Neural cell (in vitro differentiated cells): ENCODE data around the gene SAMD4A. TPM values are rescaled to one million over a fixed set of nuclear protein-coding genes. Genes with fewer than 3 reads are reported as not detected.

ENCODE experiments used
- H2AFZ ChIP-seq: fragments of 200-600, 300-800 bp; sonication (generic), shearing (Covaris generic); 2 replicates; pipeline ENCODE4 v1.6.0; 2014; ENCODE audit warnings: low read depth, mild to moderate bottlenecking, antibody characterized with exemption, low read length, moderate library complexity
- H3F3A ChIP-seq: fragments of 200-600 bp; shearing (Covaris generic); 2 replicates; pipeline ENCODE4 v1.6.1; 2016; ENCODE audit warnings: mild to moderate bottlenecking, moderate library complexity, mixed read lengths, antibody characterized with exemption, low read length; ENCODE audit not compliant: insufficient read depth, poor library complexity, severe bottlenecking
- H3K27ac ChIP-seq: fragments of 200-600, 300-800 bp; sonication (generic), shearing (Covaris generic); 2 replicates; pipeline ENCODE4 v1.5.1; 2014; ENCODE audit warnings: mild to moderate bottlenecking, low read length, moderate library complexity
- H3K27me3 ChIP-seq: fragments of 300-800, 200-600 bp; sonication (generic), shearing (Covaris generic); 2 replicates; pipeline ENCODE4 v1.6.0; 2014; ENCODE audit warnings: mild to moderate bottlenecking, low read depth, low read length, moderate library complexity; ENCODE audit not compliant: insufficient read depth
- H3K36me3 ChIP-seq: fragments of 300-800, 200-600 bp; sonication (generic), shearing (Covaris generic); 2 replicates; pipeline ENCODE4 v1.5.1; 2014; ENCODE audit warnings: mild to moderate bottlenecking, antibody characterized with exemption, low read length, moderate library complexity; ENCODE audit not compliant: insufficient read depth
- H3K4me2 ChIP-seq: fragments of 300-800, 200-600 bp; sonication (generic), shearing (Covaris generic); 2 replicates; pipeline ENCODE4 v1.6.0; 2014; ENCODE audit warnings: mild to moderate bottlenecking, low read length
- H3K4me3 ChIP-seq: fragments of 300-800, 200-600 bp; sonication (generic), shearing (Covaris generic); 2 replicates; pipeline ENCODE4 v1.5.1; 2014; ENCODE audit warnings: mild to moderate bottlenecking, low read length, moderate library complexity
- H3K79me2 ChIP-seq: fragments of 200-600 bp; shearing (Covaris generic); replicated peaks from 2 replicates; pipeline ENCODE4 v1.6.0; 2014; ENCODE audit warnings: mild to moderate bottlenecking, low read length, moderate library complexity; ENCODE audit not compliant: insufficient read depth
- H3K9ac ChIP-seq: fragments of 300-800, 200-600 bp; sonication (generic), shearing (Covaris generic); 2 replicates; pipeline ENCODE4 v1.6.1; 2016; ENCODE audit warnings: mild to moderate bottlenecking, low read length, mixed read lengths
- H3K9me2 ChIP-seq: fragments of 200-600 bp; shearing (Covaris generic); 2 replicates; pipeline ENCODE4 v1.6.1; 2016; ENCODE audit warnings: mild to moderate bottlenecking, low read length, mixed read lengths; ENCODE audit not compliant: insufficient read depth
- H3K9me3 ChIP-seq: fragments of 200-600, 300-800 bp; sonication (generic), shearing (Covaris generic); 2 replicates; pipeline ENCODE4 v1.6.1; 2016; ENCODE audit warnings: mild to moderate bottlenecking, mixed run types, low read length, moderate library complexity, mixed read lengths
- H4K20me1 ChIP-seq: fragments of 200-600 bp; shearing (Covaris generic); 2 replicates; pipeline ENCODE4 v1.6.1; 2016; ENCODE audit warnings: mild to moderate bottlenecking, mixed run types; ENCODE audit not compliant: insufficient read depth
- EP300 ChIP-seq: fragments of 450-650 bp; conservative IDR thresholded peaks from 2 replicates; pipeline ENCODE4 v1.6.1; 2014; ENCODE audit warnings: antibody characterized with exemption, mild to moderate bottlenecking, moderate library complexity; ENCODE audit not compliant: poor library complexity, severe bottlenecking
- EZH2 ChIP-seq: fragments of 200-600, 300-800 bp; shearing (Covaris generic), sonication (generic); IDR thresholded peaks from 2 replicates; pipeline ENCODE4 v1.6.1; 2014; ENCODE audit warnings: antibody characterized with exemption, low read length, borderline replicate concordance, mild to moderate bottlenecking; ENCODE audit not compliant: insufficient read depth, poor library complexity, severe bottlenecking
- MXI1 ChIP-seq: fragments of 450-650 bp; conservative IDR thresholded peaks from 2 replicates; pipeline ENCODE4 v1.6.1; 2014; ENCODE audit warnings: antibody characterized with exemption, mild to moderate bottlenecking; ENCODE audit not compliant: poor library complexity, severe bottlenecking
- POLR2AphosphoS5 ChIP-seq: IDR thresholded peaks from 2 replicates; pipeline ENCODE4 v1.6.1; 2012
- RAD21 ChIP-seq: fragments of 450-650 bp; conservative IDR thresholded peaks from 2 replicates; pipeline ENCODE4 v1.6.1; 2014; ENCODE audit warnings: antibody characterized with exemption, mild to moderate bottlenecking, moderate library complexity
- SMC3 ChIP-seq: fragments of 450-650 bp; conservative IDR thresholded peaks from 2 replicates; pipeline ENCODE4 v1.6.1; 2014; ENCODE audit warnings: antibody characterized with exemption, mild to moderate bottlenecking, moderate library complexity; ENCODE audit not compliant: poor library complexity
- TAF1 ChIP-seq: IDR thresholded peaks from 2 replicates; pipeline ENCODE4 v1.6.1; 2012; ENCODE audit warnings: low read depth
- polyA plus RNA-seq: library from polyadenylated mRNA; depleted of rRNA; stranded (reverse); fragments of >200 nt; gene quantifications from 2 replicates; pipeline ENCODE4 v1.2.3, GENCODE V29; 2014
- TF ChIP-seq, protein P1 (sequence below): IDR thresholded peaks from 2 replicates; pipeline ENCODE4 v1.6.1; 2012; ENCODE audit warnings: borderline replicate concordance
- TF ChIP-seq, protein P2 (sequence below): fragments of 450-650 bp; IDR thresholded peaks from 2 replicates; pipeline ENCODE4 v1.5.1; 2014; ENCODE audit warnings: antibody characterized with exemption, mild to moderate bottlenecking, moderate library complexity; ENCODE audit not compliant: poor library complexity, severe bottlenecking

SAMD4A gene
- polyA plus RNA-seq, 1 donor from 2014 or later = 1.0 TPM

DNA sequence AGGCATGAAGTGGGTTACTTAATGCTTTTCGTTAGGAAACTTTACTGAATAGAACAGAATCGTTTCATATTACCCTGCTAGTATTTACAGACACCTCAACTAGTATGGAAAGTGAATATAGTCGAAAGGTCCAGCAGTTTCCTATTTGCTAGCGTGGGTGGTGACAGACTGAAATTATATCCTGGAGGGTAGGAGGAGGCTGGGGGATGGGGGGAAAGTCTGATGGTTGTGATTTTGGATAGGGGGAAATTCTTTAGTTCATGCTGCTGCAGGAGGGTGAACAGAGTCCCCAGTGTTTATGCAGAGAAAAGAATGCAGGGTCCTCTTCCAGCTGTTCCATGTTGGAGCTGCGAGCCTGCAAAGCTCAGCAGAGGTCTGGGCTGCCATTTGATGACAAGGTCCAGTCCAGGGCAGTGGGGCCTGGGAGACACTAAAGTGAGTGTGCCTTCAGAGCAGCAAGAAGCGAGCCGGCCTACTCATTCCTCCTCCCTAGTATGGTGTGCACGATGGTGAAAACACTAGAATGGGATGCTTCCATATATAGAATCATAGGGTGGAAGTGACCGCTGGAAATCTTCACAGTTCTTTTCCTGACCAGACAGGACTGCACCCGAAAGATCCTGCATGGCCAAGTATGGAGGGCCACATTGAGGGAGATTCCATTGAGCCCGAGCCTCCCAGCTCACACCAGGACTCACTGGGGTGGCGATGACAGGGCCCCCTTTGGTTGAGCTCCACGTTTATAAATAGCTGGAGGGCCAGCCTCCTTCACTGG is 2.1 kb downstream of the SAMD4A start:
- Histone ChIP-seq H3K9me3 (no peaks in the 10 kb centered on the region), H3K79me2 (no peaks in the 10 kb centered on the region), H3K9ac (no peak overlapping the region), H3K27me3 (peaks cover 28% of the 10 kb centered on the region), H3F3A (peaks cover 6% of the 10 kb centered on the region), H3K27ac (no peak overlapping the region), H2AFZ (no peak overlapping the region), H3K9me2 (no peaks in the 10 kb centered on the region), H3K36me3 (no peaks in the 10 kb centered on the region), H3K4me3 (peak overlapping the region; percentile 15), H4K20me1 (no peaks in the 10 kb centered on the region), H3K4me2 (no peak overlapping the region)
- TF ChIP-seq EP300 (no peak), SMC3 (no peak), TAF1 (no peak), POLR2AphosphoS5 (no peak), EZH2 (no peak), RAD21 (no peak), MXI1 (no peak)
- TF ChIP-seq, protein P1, sequence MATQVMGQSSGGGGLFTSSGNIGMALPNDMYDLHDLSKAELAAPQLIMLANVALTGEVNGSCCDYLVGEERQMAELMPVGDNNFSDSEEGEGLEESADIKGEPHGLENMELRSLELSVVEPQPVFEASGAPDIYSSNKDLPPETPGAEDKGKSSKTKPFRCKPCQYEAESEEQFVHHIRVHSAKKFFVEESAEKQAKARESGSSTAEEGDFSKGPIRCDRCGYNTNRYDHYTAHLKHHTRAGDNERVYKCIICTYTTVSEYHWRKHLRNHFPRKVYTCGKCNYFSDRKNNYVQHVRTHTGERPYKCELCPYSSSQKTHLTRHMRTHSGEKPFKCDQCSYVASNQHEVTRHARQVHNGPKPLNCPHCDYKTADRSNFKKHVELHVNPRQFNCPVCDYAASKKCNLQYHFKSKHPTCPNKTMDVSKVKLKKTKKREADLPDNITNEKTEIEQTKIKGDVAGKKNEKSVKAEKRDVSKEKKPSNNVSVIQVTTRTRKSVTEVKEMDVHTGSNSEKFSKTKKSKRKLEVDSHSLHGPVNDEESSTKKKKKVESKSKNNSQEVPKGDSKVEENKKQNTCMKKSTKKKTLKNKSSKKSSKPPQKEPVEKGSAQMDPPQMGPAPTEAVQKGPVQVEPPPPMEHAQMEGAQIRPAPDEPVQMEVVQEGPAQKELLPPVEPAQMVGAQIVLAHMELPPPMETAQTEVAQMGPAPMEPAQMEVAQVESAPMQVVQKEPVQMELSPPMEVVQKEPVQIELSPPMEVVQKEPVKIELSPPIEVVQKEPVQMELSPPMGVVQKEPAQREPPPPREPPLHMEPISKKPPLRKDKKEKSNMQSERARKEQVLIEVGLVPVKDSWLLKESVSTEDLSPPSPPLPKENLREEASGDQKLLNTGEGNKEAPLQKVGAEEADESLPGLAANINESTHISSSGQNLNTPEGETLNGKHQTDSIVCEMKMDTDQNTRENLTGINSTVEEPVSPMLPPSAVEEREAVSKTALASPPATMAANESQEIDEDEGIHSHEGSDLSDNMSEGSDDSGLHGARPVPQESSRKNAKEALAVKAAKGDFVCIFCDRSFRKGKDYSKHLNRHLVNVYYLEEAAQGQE = no peak
- TF ChIP-seq, protein P2, sequence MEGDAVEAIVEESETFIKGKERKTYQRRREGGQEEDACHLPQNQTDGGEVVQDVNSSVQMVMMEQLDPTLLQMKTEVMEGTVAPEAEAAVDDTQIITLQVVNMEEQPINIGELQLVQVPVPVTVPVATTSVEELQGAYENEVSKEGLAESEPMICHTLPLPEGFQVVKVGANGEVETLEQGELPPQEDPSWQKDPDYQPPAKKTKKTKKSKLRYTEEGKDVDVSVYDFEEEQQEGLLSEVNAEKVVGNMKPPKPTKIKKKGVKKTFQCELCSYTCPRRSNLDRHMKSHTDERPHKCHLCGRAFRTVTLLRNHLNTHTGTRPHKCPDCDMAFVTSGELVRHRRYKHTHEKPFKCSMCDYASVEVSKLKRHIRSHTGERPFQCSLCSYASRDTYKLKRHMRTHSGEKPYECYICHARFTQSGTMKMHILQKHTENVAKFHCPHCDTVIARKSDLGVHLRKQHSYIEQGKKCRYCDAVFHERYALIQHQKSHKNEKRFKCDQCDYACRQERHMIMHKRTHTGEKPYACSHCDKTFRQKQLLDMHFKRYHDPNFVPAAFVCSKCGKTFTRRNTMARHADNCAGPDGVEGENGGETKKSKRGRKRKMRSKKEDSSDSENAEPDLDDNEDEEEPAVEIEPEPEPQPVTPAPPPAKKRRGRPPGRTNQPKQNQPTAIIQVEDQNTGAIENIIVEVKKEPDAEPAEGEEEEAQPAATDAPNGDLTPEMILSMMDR = no peak

DNA sequence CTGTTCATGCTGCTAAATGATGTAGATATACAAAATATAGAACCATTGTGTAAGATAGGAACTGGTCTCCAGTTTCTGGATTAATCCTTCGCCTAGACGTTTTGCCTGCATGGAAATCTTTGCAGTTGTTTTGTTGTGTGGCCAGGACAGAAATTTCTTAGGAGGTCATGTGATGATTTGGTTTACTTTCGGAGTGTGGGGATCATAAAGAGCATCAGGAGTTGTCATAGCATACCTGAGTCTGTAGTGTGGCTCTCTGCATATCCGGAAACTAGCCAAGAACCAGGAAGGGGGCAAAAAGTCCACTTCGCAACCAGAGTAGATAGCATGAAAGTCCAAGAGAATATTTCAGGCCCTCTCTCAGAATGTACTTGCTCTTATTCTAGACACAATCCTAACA is 3.1 kb downstream of the SAMD4A start:
- Histone ChIP-seq H3K9me3 (no peaks in the 10 kb centered on the region), H3K27me3 (peaks cover 20% of the 10 kb centered on the region), H3K27ac (no peak overlapping the region), H4K20me1 (no peaks in the 10 kb centered on the region), H3K79me2 (no peaks in the 10 kb centered on the region), H2AFZ (no peak overlapping the region), H3K4me2 (no peak overlapping the region), H3K9me2 (no peaks in the 10 kb centered on the region), H3K9ac (no peak overlapping the region), H3K36me3 (no peaks in the 10 kb centered on the region), H3F3A (no peaks in the 10 kb centered on the region), H3K4me3 (no peak overlapping the region)
- TF ChIP-seq TAF1 = no peak
- TF ChIP-seq RAD21 = no peak
- TF ChIP-seq, protein P2 = no peak
- TF ChIP-seq EZH2 = no peak
- TF ChIP-seq SMC3 = no peak
- TF ChIP-seq MXI1 = no peak
- TF ChIP-seq EP300 = no peak
- TF ChIP-seq, protein P1 = no peak
- TF ChIP-seq POLR2AphosphoS5 = no peak
